Measurements from ENCODE around the gene SEC22A.

The SEC22A gene

GRCh38 chr3:123289391-123290106 is 87.8 kb downstream of the SEC22A start:
- DNase-seq (ENCODE audit: low read depth) = no peak

- DNase-seq (ENCODE audit: low read depth) = no peak
Measured at GRCh38 chr3:123290107-123290930, 88.6 kb downstream of the SEC22A start.

GRCh38 chr3:123290962-123291361 is 89.2 kb downstream of the SEC22A start:
- no peak for DNase-seq (ENCODE audit: low read depth)

GRCh38 chr3:123291404-123291803 is 89.7 kb downstream of the SEC22A start:
- DNase-seq (ENCODE audit: low read depth) = no peak

- DNase-seq (ENCODE audit: low read depth) = no peak
Measured at GRCh38 chr3:123292321-123293310, 90.9 kb downstream of the SEC22A start.

- DNase-seq (ENCODE audit: low read depth) = no peak
Measured at GRCh38 chr3:123294296-123294938, 92.7 kb downstream of the SEC22A start.

- DNase-seq (ENCODE audit: low read depth) = no peak
Measured at GRCh38 chr3:123295171-123295900, 93.6 kb downstream of the SEC22A start.

GRCh38 chr3:123295901-123296250 is 94.1 kb downstream of the SEC22A start:
- DNase-seq (ENCODE audit: low read depth) = no peak

- no peak for DNase-seq (ENCODE audit: low read depth)
Measured at GRCh38 chr3:123296261-123296660, 94.5 kb downstream of the SEC22A start.

- no peak for DNase-seq (ENCODE audit: low read depth)
Measured at GRCh38 chr3:123296836-123297626, 95.3 kb downstream of the SEC22A start.

GRCh38 chr3:123297627-123297899 is 95.8 kb downstream of the SEC22A start:
- DNase-seq (ENCODE audit: low read depth) = no peak

- no peak for DNase-seq (ENCODE audit: low read depth)
Measured at GRCh38 chr3:123298903-123299302, 97.2 kb downstream of the SEC22A start.

- no peak for DNase-seq (ENCODE audit: low read depth)
Measured at GRCh38 chr3:123299581-123299980, 97.8 kb downstream of the SEC22A start.

GRCh38 chr3:123300056-123300455 is 98.3 kb downstream of the SEC22A start:
- no peak for DNase-seq (ENCODE audit: low read depth)

- DNase-seq (ENCODE audit: low read depth) = no peak
Measured at GRCh38 chr3:123300583-123300982, 98.8 kb downstream of the SEC22A start.

- DNase-seq (ENCODE audit: low read depth) = no peak
Measured at GRCh38 chr3:123301331-123302184, 99.8 kb downstream of the SEC22A start.

GRCh38 chr3:123302961-123303360 is 101.2 kb downstream of the SEC22A start:
- DNase-seq (ENCODE audit: low read depth) = no peak

- no peak for DNase-seq (ENCODE audit: low read depth)
Measured at GRCh38 chr3:123303976-123304560, 102.3 kb downstream of the SEC22A start.

GRCh38 chr3:123305192-123305591 is 103.4 kb downstream of the SEC22A start:
- no peak for DNase-seq (ENCODE audit: low read depth)
